Osteoblast (primary cell): Measurements from ENCODE around the gene GUCA1C. TPM values are rescaled to one million over a fixed set of nuclear protein-coding genes. Genes with fewer than 3 reads are reported as not detected.

Source experiments
- DNase-seq: peaks from one replicate; pipeline ENCODE4 v3.0.0; 2011; ENCODE audit warnings: low spot score, mixed read lengths; ENCODE audit not compliant: insufficient read length; ENCODE audit errors: missing footprints
- H2AFZ ChIP-seq: 2 replicates; pipeline ENCODE4 v1.6.0; 2011; ENCODE audit warnings: mild to moderate bottlenecking, low read length
- H3K27ac ChIP-seq: 2 replicates; pipeline ENCODE4 v1.5.1; 2011; ENCODE audit warnings: mild to moderate bottlenecking, low read depth, low read length, moderate library complexity
- H3K27me3 ChIP-seq: 2 replicates; pipeline ENCODE4 v1.6.0; 2012; ENCODE audit warnings: mild to moderate bottlenecking, control low read depth, inconsistent platforms, low read length, moderate library complexity; ENCODE audit not compliant: insufficient read depth
- H3K36me3 ChIP-seq: 2 replicates; pipeline ENCODE4 v1.5.1; 2011; ENCODE audit warnings: mild to moderate bottlenecking, low read length, control low read depth, moderate library complexity; ENCODE audit not compliant: insufficient read depth
- H3K4me1 ChIP-seq: 2 replicates; pipeline ENCODE4 v1.5.1; 2011; ENCODE audit warnings: mild to moderate bottlenecking, low read length, control low read depth, moderate library complexity; ENCODE audit not compliant: insufficient read depth
- H3K4me2 ChIP-seq: 2 replicates; pipeline ENCODE4 v1.6.0; 2011; ENCODE audit warnings: mild to moderate bottlenecking, low read length; ENCODE audit not compliant: insufficient read depth
- H3K4me3 ChIP-seq: fragments of 200-600 bp; sonication (generic); 3 replicates; pipeline ENCODE4 v1.5.1; 2012; ENCODE audit warnings: mild to moderate bottlenecking, low read length, inconsistent platforms; ENCODE audit not compliant: insufficient read depth
- H3K79me2 ChIP-seq: 2 replicates; pipeline ENCODE4 v1.6.0; 2012; ENCODE audit warnings: mild to moderate bottlenecking, low read length, control low read depth, inconsistent platforms; ENCODE audit not compliant: insufficient read depth
- H3K9me3 ChIP-seq: 2 replicates; pipeline ENCODE4 v1.5.1; 2011; ENCODE audit warnings: low read depth, low read length, control low read depth
- H4K20me1 ChIP-seq: 2 replicates; pipeline ENCODE4 v1.6.0; 2012; ENCODE audit warnings: mild to moderate bottlenecking, low read length, control low read depth; ENCODE audit not compliant: insufficient read depth
- CTCF ChIP-seq: IDR thresholded peaks from 2 replicates; pipeline ENCODE4 v1.5.1; 2011; ENCODE audit warnings: mild to moderate bottlenecking, low read depth, low read length, moderate library complexity; ENCODE audit errors: extremely low read depth
- total RNA-seq: library from RNA; depleted of rRNA; stranded (reverse); fragments of >200 nt; gene quantifications from 2 replicates; pipeline ENCODE4 v1.2.3, GENCODE V29; 2012

The GUCA1C gene
- not detected in 2 replicates for total RNA-seq

- Histone ChIP-seq H3K36me3 (no peaks in the 10 kb centered on the region), H3K9me3 (no peaks in the 10 kb centered on the region), H3K27me3 (no peaks in the 10 kb centered on the region), H3K4me3 (no peak within 1 kb of the TSS), H2AFZ (no peak within 1 kb of the TSS), H3K27ac (no peak within 1 kb of the TSS), H4K20me1 (no peaks in the 10 kb centered on the region), H3K4me1 (no peaks in the 10 kb centered on the region), H3K4me2 (no peak within 1 kb of the TSS), H3K79me2 (no peaks in the 10 kb centered on the region)
- DNase-seq: no peak
- TF ChIP-seq CTCF: no peak
These were observed at the start of gene GUCA1C for GRCh38 chr3:108953700-108954099. Gene GUCA1C (minus strand): TSS chr3:108953879. CDS start chr3:108953762, 117 bp downstream.

GRCh38 chr3:108998436-108998835 is 44.8 kb upstream of the GUCA1C start:
- no peak for DNase-seq
- Histone ChIP-seq H4K20me1 (no peaks in the 10 kb centered on the region), H3K4me2 (no peak overlapping the region)

GRCh38 chr3:108985844-108986243 is 32.2 kb upstream of the GUCA1C start:
- H3K79me2 ChIP-seq: no peaks in the 10 kb centered on the region
- no peak overlapping the region for H2AFZ ChIP-seq
- no peak for TF ChIP-seq CTCF
- no peak for DNase-seq
- H3K4me2 ChIP-seq: no peak overlapping the region
- no peaks in the 10 kb centered on the region for H3K4me1 ChIP-seq
- H3K27me3 ChIP-seq: no peaks in the 10 kb centered on the region
- H3K27ac ChIP-seq: no peak overlapping the region
- no peak overlapping the region for H3K4me3 ChIP-seq
- no peaks in the 10 kb centered on the region for H3K36me3 ChIP-seq
- no peaks in the 10 kb centered on the region for H4K20me1 ChIP-seq
- H3K9me3 ChIP-seq: no peaks in the 10 kb centered on the region

More at GRCh38 chr3:108998436-108998835, 44.8 kb upstream of the GUCA1C start:
- Histone ChIP-seq H3K27ac (no peak overlapping the region), H3K36me3 (no peaks in the 10 kb centered on the region), H3K27me3 (no peaks in the 10 kb centered on the region), H2AFZ (no peak overlapping the region), H3K4me1 (no peaks in the 10 kb centered on the region), H3K79me2 (no peaks in the 10 kb centered on the region), H3K9me3 (no peaks in the 10 kb centered on the region), H3K4me3 (no peak overlapping the region)
- TF ChIP-seq CTCF: no peak

- DNase-seq: no peak
- Histone ChIP-seq H3K36me3 (no peaks in the 10 kb centered on the region), H3K79me2 (no peaks in the 10 kb centered on the region), H3K4me2 (no peak overlapping the region), H3K9me3 (no peaks in the 10 kb centered on the region), H2AFZ (no peak overlapping the region), H4K20me1 (no peaks in the 10 kb centered on the region), H3K4me3 (no peak overlapping the region), H3K4me1 (no peaks in the 10 kb centered on the region), H3K27ac (no peak overlapping the region), H3K27me3 (no peaks in the 10 kb centered on the region)
- no peak for TF ChIP-seq CTCF
These were observed 29.4 kb upstream of the GUCA1C start for GRCh38 chr3:108983051-108983450.
